IMR-90 (cell line): ENCODE measurements around the gene PTPRN2. TPM values are rescaled to one million over a fixed set of nuclear protein-coding genes. Genes with fewer than 3 reads are reported as not detected.

Experiments
- ATAC-seq: fragments of 200-7000 bp; cut with Tn5 transposase; 2 replicates; pipeline ENCODE4 v1.9.1; 2020; ENCODE audit warnings: low read depth, mild to moderate bottlenecking, moderate library complexity
- BruUV-seq: library from RNA; stranded (reverse); fragments of 400-500 nt; replicated peaks from 2 replicates; lab custom pipeline; 2021; lab: Mats Ljungman, UMichigan
- CTCF ChIA-PET: fragments of 300-600 bp; formaldehyde crosslinking; extraction: SDS; loops from one replicate; lab custom pipeline; 2021; ENCODE audit warnings: antibody characterized with exemption; lab: Yijun Ruan, JAX
- POLR2A ChIA-PET: fragments of 300-600 bp; sonication (Branson Sonifier 250); formaldehyde crosslinking; loops from one replicate; lab custom pipeline; 2022; ENCODE audit warnings: antibody characterized with exemption; ENCODE audit not compliant: unreplicated experiment; lab: Charles Lee
- DNase-seq: peaks from one replicate; pipeline ENCODE4 v3.0.0; 2013
- H2AFZ ChIP-seq: replicated peaks from 2 replicates; pipeline ENCODE3; 2013; ENCODE audit warnings: low read length, mild to moderate bottlenecking; ENCODE audit not compliant: poor library complexity
- H2AK5ac ChIP-seq: 2 replicates; pipeline ENCODE4 v1.6.1; 2013; ENCODE audit warnings: low read depth, low read length, inconsistent platforms
- H2AK9ac ChIP-seq: replicated peaks from 2 replicates; pipeline ENCODE3; 2013; ENCODE audit warnings: mild to moderate bottlenecking, low read depth, low read length, moderate library complexity; ENCODE audit not compliant: poor library complexity
- H2BK120ac ChIP-seq: 2 replicates; pipeline ENCODE4 v1.6.1; 2013; ENCODE audit warnings: low read depth, low read length, inconsistent platforms
- H2BK15ac ChIP-seq: 3 replicates; pipeline ENCODE4 v1.6.1; 2013; ENCODE audit warnings: low read depth, low read length, inconsistent platforms
- H2BK20ac ChIP-seq: 2 replicates; pipeline ENCODE4 v1.6.1; 2013; ENCODE audit warnings: low read depth, mild to moderate bottlenecking, inconsistent platforms, low read length, moderate library complexity
- H2BK5ac ChIP-seq: 2 replicates; pipeline ENCODE4 v1.6.1; 2013; ENCODE audit warnings: mild to moderate bottlenecking, low read depth, low read length, inconsistent platforms; ENCODE audit not compliant: poor library complexity, severe bottlenecking
- H3K14ac ChIP-seq: replicated peaks from 2 replicates; pipeline ENCODE4 v1.6.1; 2013; ENCODE audit warnings: low read depth, low read length, inconsistent platforms
- H3K18ac ChIP-seq: 2 replicates; pipeline ENCODE4 v1.6.1; 2013; ENCODE audit warnings: low read depth, low read length, control low read depth
- H3K23ac ChIP-seq: 2 replicates; pipeline ENCODE4 v1.6.1; 2013; ENCODE audit warnings: low read depth, low read length, inconsistent platforms
- H3K27ac ChIP-seq: 2 replicates; pipeline ENCODE4 v1.5.1; 2013; ENCODE audit warnings: mild to moderate bottlenecking, control low read depth, low read length; ENCODE audit not compliant: insufficient read depth
- H3K27me3 ChIP-seq: 2 replicates; pipeline ENCODE4 v1.6.1; 2013; ENCODE audit warnings: low read length; ENCODE audit not compliant: control insufficient read depth, insufficient read depth
- H3K36me3 ChIP-seq: 2 replicates; pipeline ENCODE4 v1.6.1; 2013; ENCODE audit warnings: low read length, mixed read lengths; ENCODE audit not compliant: control insufficient read depth, insufficient read depth
- H3K4ac ChIP-seq: 2 replicates; pipeline ENCODE4 v1.6.1; 2013; ENCODE audit warnings: low read depth, low read length, inconsistent platforms
- H3K4me1 ChIP-seq: 2 replicates; pipeline ENCODE4 v1.6.1; 2013; ENCODE audit warnings: low read length, mixed read lengths; ENCODE audit not compliant: control insufficient read depth, insufficient read depth
- H3K4me2 ChIP-seq: 2 replicates; pipeline ENCODE4 v1.6.1; 2013; ENCODE audit warnings: low read depth, mild to moderate bottlenecking, control low read depth, low read length, moderate library complexity
- H3K4me3 ChIP-seq: 2 replicates; pipeline ENCODE4 v1.5.1; 2013; ENCODE audit warnings: low read depth, mild to moderate bottlenecking, control low read depth, low read length, moderate library complexity; ENCODE audit not compliant: insufficient read depth
- H3K56ac ChIP-seq: 2 replicates; pipeline ENCODE4 v1.6.1; 2013; ENCODE audit warnings: low read length, inconsistent platforms; ENCODE audit not compliant: insufficient read depth; ENCODE audit errors: extremely low read depth
- H3K79me1 ChIP-seq, 2 experiments: 2 replicates each; pipeline ENCODE4 v1.6.1; 2013; ENCODE audit warnings: low read length in 2 of 2, inconsistent platforms in 1 of 2, low read depth in 1 of 2
- H3K9ac ChIP-seq: 2 replicates; pipeline ENCODE4 v1.6.1; 2013; ENCODE audit warnings: low read depth, low read length, control low read depth
- H3K9me1 ChIP-seq: 2 replicates; pipeline ENCODE4 v1.6.1; 2013; ENCODE audit warnings: low read length, inconsistent platforms; ENCODE audit not compliant: insufficient read depth
- H3K9me3 ChIP-seq: 2 replicates; pipeline ENCODE4 v1.6.1; 2013; ENCODE audit warnings: low read length; ENCODE audit not compliant: control insufficient read depth, insufficient read depth
- H4K20me1 ChIP-seq: 2 replicates; pipeline ENCODE4 v1.6.1; 2013; ENCODE audit warnings: low read length, inconsistent platforms; ENCODE audit not compliant: insufficient read depth
- H4K5ac ChIP-seq: 2 replicates; pipeline ENCODE4 v1.6.1; 2013; ENCODE audit warnings: mild to moderate bottlenecking, low read depth, low read length, control low read depth
- H4K8ac ChIP-seq, 2 experiments: 2 replicates each; pipeline ENCODE4 v1.6.1; 2013; ENCODE audit warnings: low read depth in 2 of 2, low read length in 2 of 2, control low read depth in 1 of 2, inconsistent platforms in 1 of 2
- H4K91ac ChIP-seq: 2 replicates; pipeline ENCODE4 v1.6.1; 2013; ENCODE audit warnings: low read depth, low read length, inconsistent platforms; ENCODE audit not compliant: insufficient read depth
- BHLHE40 ChIP-seq: fragments of 150-350 bp; IDR thresholded peaks from 2 replicates; pipeline ENCODE4 v1.6.1; 2016; ENCODE audit warnings: mild to moderate bottlenecking, low read depth, low read length
- FOS ChIP-seq: fragments of 150-350 bp; IDR thresholded peaks from 2 replicates; pipeline ENCODE4 v1.6.1; 2016; ENCODE audit warnings: low read depth, low read length
- MXI1 ChIP-seq: IDR thresholded peaks from 2 replicates; pipeline ENCODE4 v1.6.1; 2012; ENCODE audit warnings: low read depth, mild to moderate bottlenecking, low read length, moderate library complexity, borderline replicate concordance
- RCOR1 ChIP-seq: IDR thresholded peaks from 2 replicates; pipeline ENCODE4 v1.6.1; 2012; ENCODE audit warnings: mild to moderate bottlenecking, low read length, improper control_type of control experiment; ENCODE audit not compliant: insufficient replicate concordance
- WGBS, 2 experiments: methylation state at CpG; one replicate each; pipeline versions ENCODE4 v1.1.5 to v1.1.7; 2013; ENCODE audit warnings: missing lambda C conversion rate in 2 of 2; ENCODE audit not compliant: insufficient read length in 1 of 2; ENCODE audit errors: extremely low coverage in 2 of 2; 5-methylcytosine and 5-hydroxymethylcytosine counted together
- dilution Hi-C: fragments of 300-500 bp; cut with HindIII; formaldehyde crosslinking; loops from one replicate; pipeline ENCODE4 v1.14.3; 2018; ENCODE audit warnings: low sequenced_read_pairs; ENCODE audit not compliant: unreplicated experiment
- in situ Hi-C: fragments of 300-500 bp; cut with MboI; formaldehyde crosslinking; loops from 3 replicates; pipeline ENCODE4 v1.14.3; 2019; ENCODE audit warnings: low sequenced_read_pairs, inconsistent platforms, mixed read lengths
- intact Hi-C: fragments of 100-400 bp; cut with micrococcal nuclease; formaldehyde crosslinking; loops from 2 replicates; pipeline ENCODE4 v1.10.0; 2022
- polyA plus RNA-seq, 3 experiments: library from polyadenylated mRNA; depleted of rRNA; stranded (reverse); fragments of >200 nt; gene quantifications; 2 replicates each; pipeline ENCODE4 v1.2.3, GENCODE V29; 2012; ENCODE audit warnings: low replicate concordance in 1 of 3
- total RNA-seq: library from RNA; depleted of rRNA; stranded (reverse); fragments of >200 nt; gene quantifications from 2 replicates; pipeline ENCODE4 v1.2.3, GENCODE V29; 2012
- TF ChIP-seq, protein P1 (sequence below): conservative IDR thresholded peaks from 2 replicates; pipeline ENCODE4 v1.5.1; 2012; ENCODE audit warnings: mild to moderate bottlenecking, low read depth, low read length, improper control_type of control experiment

Gene PTPRN2
- total and polyA plus RNA-seq, 2 of the 4 experiments (the other 2 are of a cell fraction): 0.03 TPM; not detected in 1

DNA sequence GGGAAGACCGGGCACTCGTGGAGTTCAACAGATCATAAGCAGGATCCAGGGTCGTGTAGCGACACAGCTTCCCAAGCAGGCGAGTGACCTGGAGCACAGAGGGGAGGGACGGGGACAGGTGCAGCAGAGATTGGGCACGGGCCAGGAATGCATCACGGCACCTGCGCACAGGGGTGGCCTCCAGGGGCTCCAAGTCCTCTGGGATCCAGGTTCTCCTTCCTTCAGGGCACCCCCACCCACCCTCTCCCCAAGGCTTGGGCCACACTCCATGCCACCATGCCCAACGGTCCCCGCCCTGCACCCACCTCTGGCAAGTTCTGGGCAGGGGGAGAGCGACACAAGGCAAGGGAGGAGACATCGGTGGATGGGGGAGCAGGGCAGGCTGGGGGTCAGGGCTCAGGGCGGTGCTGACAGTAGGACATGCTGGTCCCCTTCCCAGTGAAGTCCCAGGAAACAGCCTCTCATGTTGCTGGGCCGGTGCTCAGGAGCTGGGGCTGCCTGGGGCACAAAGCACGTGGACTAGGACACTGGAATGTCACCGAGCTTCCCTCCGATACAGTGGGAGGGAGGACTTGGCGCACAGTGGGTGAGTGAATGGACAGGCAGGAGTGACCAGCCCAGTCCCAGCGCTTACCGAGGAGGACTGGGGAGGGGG is 597.3 kb downstream of the PTPRN2 start:
- Histone ChIP-seq H3K9me1 (no peaks in the 10 kb centered on the region), H4K8ac (no peak overlapping the region), H2AFZ (no peak overlapping the region), H3K56ac (no peak overlapping the region), H3K79me1 (no peaks in the 10 kb centered on the region), H3K14ac (no peak overlapping the region), H3K36me3 (no peaks in the 10 kb centered on the region), H4K20me1 (no peaks in the 10 kb centered on the region), H3K4me3 (no peak overlapping the region), H4K91ac (no peak overlapping the region), H3K23ac (no peak overlapping the region), H2BK20ac (no peak overlapping the region), H3K4me2 (no peak overlapping the region), H3K4me1 (no peaks in the 10 kb centered on the region), H3K27ac (no peak overlapping the region), H4K5ac (no peak overlapping the region), H2AK9ac (no peak overlapping the region), H3K9me3 (peaks cover 62% of the 10 kb centered on the region), H2AK5ac (no peak overlapping the region), H3K9ac (no peak overlapping the region), H3K27me3 (no peaks in the 10 kb centered on the region), H2BK120ac (no peak overlapping the region), H3K4ac (no peak overlapping the region), H2BK5ac (no peak overlapping the region), H3K18ac (no peak overlapping the region), H2BK15ac (no peak overlapping the region)
- ChIA-PET POLR2A (no interaction called here), CTCF (no interaction called here)
- WGBS, 2 experiments: 56% methylated on average over 8 of the region's 21 CpGs; no CpG with 5 or more reads in 1 of the 2 experiments
- in situ Hi-C loops: no loop called here
- no peak for DNase-seq
- no peak for ATAC-seq
- BruUV-seq: no TSS peak
- intact Hi-C loops: no loop called here
- TF ChIP-seq MXI1 (no peak), RCOR1 (no peak), BHLHE40 (no peak), FOS (no peak)
- TF ChIP-seq, protein P1, sequence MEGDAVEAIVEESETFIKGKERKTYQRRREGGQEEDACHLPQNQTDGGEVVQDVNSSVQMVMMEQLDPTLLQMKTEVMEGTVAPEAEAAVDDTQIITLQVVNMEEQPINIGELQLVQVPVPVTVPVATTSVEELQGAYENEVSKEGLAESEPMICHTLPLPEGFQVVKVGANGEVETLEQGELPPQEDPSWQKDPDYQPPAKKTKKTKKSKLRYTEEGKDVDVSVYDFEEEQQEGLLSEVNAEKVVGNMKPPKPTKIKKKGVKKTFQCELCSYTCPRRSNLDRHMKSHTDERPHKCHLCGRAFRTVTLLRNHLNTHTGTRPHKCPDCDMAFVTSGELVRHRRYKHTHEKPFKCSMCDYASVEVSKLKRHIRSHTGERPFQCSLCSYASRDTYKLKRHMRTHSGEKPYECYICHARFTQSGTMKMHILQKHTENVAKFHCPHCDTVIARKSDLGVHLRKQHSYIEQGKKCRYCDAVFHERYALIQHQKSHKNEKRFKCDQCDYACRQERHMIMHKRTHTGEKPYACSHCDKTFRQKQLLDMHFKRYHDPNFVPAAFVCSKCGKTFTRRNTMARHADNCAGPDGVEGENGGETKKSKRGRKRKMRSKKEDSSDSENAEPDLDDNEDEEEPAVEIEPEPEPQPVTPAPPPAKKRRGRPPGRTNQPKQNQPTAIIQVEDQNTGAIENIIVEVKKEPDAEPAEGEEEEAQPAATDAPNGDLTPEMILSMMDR: no peak
- dilution Hi-C loops: no loop called here
